ENCODE data around the gene CDCA4. TPM values are rescaled to one million over a fixed set of nuclear protein-coding genes. Genes with fewer than 3 reads are reported as not detected.

CDCA4 gene
- total and polyA plus RNA-seq, 2 donors from 2014 or later = 4.1 to 6.3 TPM

DNA sequence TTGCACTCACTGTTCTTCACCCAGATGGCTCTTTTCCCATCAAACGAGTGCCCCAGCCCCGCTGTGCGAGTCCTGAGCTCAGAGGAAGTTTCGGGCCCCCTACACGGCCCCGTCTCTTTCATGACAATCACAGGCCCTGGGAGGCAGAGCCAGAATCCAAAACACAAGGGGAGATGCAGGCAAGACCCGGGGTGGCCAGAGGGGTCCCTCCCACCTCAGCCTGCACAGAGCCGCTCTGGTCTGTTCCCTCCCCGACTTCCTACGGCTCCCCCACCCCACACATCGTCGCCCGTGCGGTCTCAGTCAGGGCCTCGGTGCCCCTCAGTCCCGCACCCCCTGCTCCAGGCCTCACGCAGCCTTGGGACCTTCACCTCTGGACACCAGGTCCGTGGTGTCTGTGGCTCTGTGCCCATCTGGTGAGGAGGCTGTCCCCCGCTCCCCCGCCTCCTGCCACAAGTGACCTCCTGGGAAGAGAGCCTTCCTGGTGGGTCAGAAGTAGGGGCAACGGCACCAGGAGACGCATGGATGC, 35.5 kb upstream of the CDCA4 start:
- FAIRE-seq (no peak), DNase-seq (peak in 2 of 5 donors; percentile 35 to 69)
- H3K27me3 ChIP-seq (ENCODE audit: control insufficient read depth, insufficient read depth, low read length) = no peaks in the 10 kb centered on the region
- no peak for TF ChIP-seq CTCF (IDR thresholded peaks at IDR 0.05; ENCODE audit: borderline replicate concordance, extremely low read depth, insufficient read depth)
- intact Hi-C loops (cut with DNase I) = no loop called here
- no peaks in the 10 kb centered on the region for H3K9me3 ChIP-seq (ENCODE audit: control insufficient read depth in 2 of 3, insufficient read depth in 1 of 3, low read length in 3 of 3)
- H3K4me1 ChIP-seq (ENCODE audit: control insufficient read depth in 2 of 3, insufficient read depth in 2 of 3, low read depth in 1 of 3, low read length in 3 of 3) = peaks cover 0 to 10% (median 0%) of the 10 kb centered on the region in 3 donors
- no peaks in the 10 kb centered on the region for H3K36me3 ChIP-seq (ENCODE audit: control insufficient read depth in 2 of 3, insufficient read depth in 3 of 3, low read length in 3 of 3)
- no peak overlapping the region for H3K9ac ChIP-seq (ENCODE audit: low read length in 3 of 3)
- no peak overlapping the region for H3K27ac ChIP-seq (ENCODE audit: low read depth in 2 of 2, low read length in 2 of 2)
- no peak overlapping the region for H3K4me3 ChIP-seq (ENCODE audit: low read length in 3 of 3)

GRCh38 chr14:105055736-105056302, 34.9 kb upstream of the CDCA4 start:
- no peak for FAIRE-seq

GRCh38 chr14:105055334-105055733, 34.5 kb upstream of the CDCA4 start:
- no peak overlapping the region for H3K9ac ChIP-seq (ENCODE audit: low read length in 3 of 3)
- no peak overlapping the region for H3K27ac ChIP-seq (ENCODE audit: low read depth in 2 of 2, low read length in 2 of 2)
- TF ChIP-seq CTCF (IDR thresholded peaks at IDR 0.05; ENCODE audit: borderline replicate concordance, extremely low read depth, insufficient read depth) = no peak
- FAIRE-seq = no peak
- H3K4me1 ChIP-seq (ENCODE audit: control insufficient read depth in 2 of 3, insufficient read depth in 2 of 3, low read depth in 1 of 3, low read length in 3 of 3) = peaks cover 0 to 9% (median 0%) of the 10 kb centered on the region in 3 donors
- H3K36me3 ChIP-seq (ENCODE audit: control insufficient read depth in 2 of 3, insufficient read depth in 3 of 3, low read length in 3 of 3) = no peaks in the 10 kb centered on the region
- intact Hi-C loops (cut with DNase I) = no loop called here
- H3K4me3 ChIP-seq (ENCODE audit: low read length in 3 of 3) = no peak overlapping the region
- H3K27me3 ChIP-seq (ENCODE audit: control insufficient read depth, insufficient read depth, low read length) = no peaks in the 10 kb centered on the region
- no peaks in the 10 kb centered on the region for H3K9me3 ChIP-seq (ENCODE audit: control insufficient read depth in 2 of 3, insufficient read depth in 1 of 3, low read length in 3 of 3)
- DNase-seq = peak in 2 of 5 donors; percentile 36 to 47

More at GRCh38 chr14:105055736-105056302, 34.9 kb upstream of the CDCA4 start:
- DNase-seq = peak in 2 of 5 donors; percentile 24 to 61
- Histone ChIP-seq H3K4me3 (ENCODE audit: low read length in 3 of 3) (no peak overlapping the region), H3K9ac (ENCODE audit: low read length in 3 of 3) (no peak overlapping the region), H3K27ac (ENCODE audit: low read depth in 2 of 2, low read length in 2 of 2) (no peak overlapping the region), H3K9me3 (ENCODE audit: control insufficient read depth in 2 of 3, insufficient read depth in 1 of 3, low read length in 3 of 3) (no peaks in the 10 kb centered on the region), H3K36me3 (ENCODE audit: control insufficient read depth in 2 of 3, insufficient read depth in 3 of 3, low read length in 3 of 3) (no peaks in the 10 kb centered on the region), H3K4me1 (ENCODE audit: control insufficient read depth in 2 of 3, insufficient read depth in 2 of 3, low read depth in 1 of 3, low read length in 3 of 3) (peaks cover 0 to 7% (median 0%) of the 10 kb centered on the region in 3 donors), H3K27me3 (ENCODE audit: control insufficient read depth, insufficient read depth, low read length) (no peaks in the 10 kb centered on the region)
- intact Hi-C loops (cut with DNase I) = no loop called here
- TF ChIP-seq CTCF (IDR thresholded peaks at IDR 0.05; ENCODE audit: borderline replicate concordance, extremely low read depth, insufficient read depth) = no peak

All from kidney (tissue), 14 donors.